Adrenal gland (tissue), 12 donors: ENCODE measurements around the gene CCL19. TPM values are rescaled to one million over a fixed set of nuclear protein-coding genes. Genes with fewer than 3 reads are reported as not detected.

Experiments
- DNase-seq, 7 donors: peaks; one replicate each; pipeline ENCODE4 v3.0.0-alpha.2; 2019 to 2020
- H3K27ac ChIP-seq, 5 donors: fragments of 200-600 bp; sonication (generic) in 4 of 5; 1 replicate in 3 of 5; 2 replicates in 2 of 5; pipeline versions ENCODE4 v1.5.1 to v1.8.0; 2016 to 2020; ENCODE audit warnings: mild to moderate bottlenecking in 1 of 5
- H3K27me3 ChIP-seq: fragments of 200-600 bp; 2 replicates; pipeline ENCODE4 v1.8.0; 2021
- H3K36me3 ChIP-seq, 2 donors: fragments of 200-600 bp; replicated peaks in 1 of 2; 1 replicate in 1 of 2; 2 replicates in 1 of 2; pipeline versions ENCODE4 v1.5.1 to v1.8.0; 2018 to 2022
- H3K4me1 ChIP-seq, 2 donors: fragments of 200-600 bp; replicated peaks in 1 of 2; 1 replicate in 1 of 2; 2 replicates in 1 of 2; pipeline versions ENCODE4 v1.5.1 to v1.8.0; 2018 to 2021
- H3K4me3 ChIP-seq, 4 donors: fragments of 200-600 bp; sonication (generic) in 3 of 4; one replicate each; pipeline ENCODE4 v1.5.1; 2016 to 2018
- H3K9me3 ChIP-seq, 3 donors: fragments of 200-600 bp; sonication (generic) in 1 of 3; replicated peaks in 1 of 3; 1 replicate in 2 of 3; 2 replicates in 1 of 3; pipeline versions ENCODE4 v1.5.1 to v1.8.0; 2016 to 2021
- POLR2A ChIP-seq, 2 donors: fragments of 450-650 bp; IDR thresholded peaks; one replicate each; pipeline ENCODE4 v1.6.1; 2017; ENCODE audit warnings: antibody characterized with exemption in 2 of 2, mild to moderate bottlenecking in 2 of 2, moderate library complexity in 1 of 2
- WGBS, 4 donors: extraction: QIAGEN DNeasy Blood & Tissue Kit in 2 of 4; methylation state at CpG; one replicate each; pipeline versions ENCODE4 v1.1.5 to v1.1.7; 2013 to 2017; 5-methylcytosine and 5-hydroxymethylcytosine counted together
- intact Hi-C, 2 donors: fragments of 100-400 bp; cut with DNase I; formaldehyde crosslinking; loops; one replicate each; pipeline versions ENCODE4 v1.14.1 to v1.15.0; 2022 to 2023
- polyA plus RNA-seq, 3 donors: library from polyadenylated mRNA; stranded (reverse); fragments of 200-250 nt in 2 of 3; fragments of 350-450 nt in 1 of 3; fragmentation: Illumina TruSeq in 1 of 3; extraction: RNeasy Lipid Tissue Mini Kit (QIAGEN cat#74804) in 1 of 3; gene quantifications; one replicate each; pipeline ENCODE4 v1.2.3, GENCODE V29; 2013 to 2014
- small RNA-seq, 2 donors: library from RNA; depleted of rRNA; stranded (forward); fragments of <200 nt; gene quantifications; one replicate each; pipeline ENCODE3, GENCODE V24; 2016
- total RNA-seq, 9 donors: library from RNA; depleted of rRNA in 4 of 9; stranded (reverse); fragments of >200 nt in 4 of 9; fragments of 120-200 nt in 1 of 9; fragmentation: NEBNext Ultra II Directional in 1 of 9; extraction: Animal tissue kit (Norgen Biotek cat#: 25700) in 1 of 9; gene quantifications; one replicate each; pipeline versions ENCODE4 v1.1.0 to v1.2.4, GENCODE V29; 2013 to 2023
- TF ChIP-seq, protein P1 (sequence below), 6 experiments: fragments of 450-650 bp in 4 of 6; fragments of 200-600 bp in 2 of 6; sonication (generic) in 1 of 6; IDR thresholded peaks; 1 replicate in 5 of 6; 2 replicates in 1 of 6; pipeline versions ENCODE4 v1.5.1 to v1.8.0; 2016 to 2021; ENCODE audit warnings: antibody characterized with exemption in 6 of 6, mild to moderate bottlenecking in 2 of 6, moderate library complexity in 1 of 6
- donor health status: healthy with polysubstance abuse.
- donor health status: Bipolar disorder and iron deficiency.
- donor health status: DM: yes; HTN: yes; CAD: no.
- donor health status: DM: no; HTN: no; CAD: no.
- donor health status: DM: no; HTN: no; CAD: no.
- donor health status: DM: yes; HTN: yes; CAD: no.

CCL19 gene
- total and polyA plus RNA-seq, 12 donors, result 0.39 to 23.3 (median 5.0) TPM; not detected in 6

DNA sequence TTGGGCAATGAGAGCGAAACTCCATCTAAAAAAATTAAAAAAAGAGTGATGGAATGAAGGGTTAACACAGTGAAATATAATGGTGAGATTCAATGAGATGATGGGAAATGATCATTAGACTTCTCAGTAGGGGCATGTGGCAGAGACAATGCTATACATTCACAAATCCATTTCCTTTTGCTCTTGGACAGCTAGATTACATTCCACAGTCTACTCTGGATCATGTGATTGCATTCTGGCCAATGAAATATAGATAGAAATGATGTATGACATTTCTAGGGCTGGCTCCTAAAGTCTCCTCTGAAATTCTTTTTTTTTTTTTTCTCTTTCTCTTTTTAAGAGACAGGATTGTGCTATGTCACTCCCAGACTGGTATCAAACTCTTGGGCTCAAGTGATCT is 48.4 kb downstream of the CCL19 start:
- TF ChIP-seq, protein P1, sequence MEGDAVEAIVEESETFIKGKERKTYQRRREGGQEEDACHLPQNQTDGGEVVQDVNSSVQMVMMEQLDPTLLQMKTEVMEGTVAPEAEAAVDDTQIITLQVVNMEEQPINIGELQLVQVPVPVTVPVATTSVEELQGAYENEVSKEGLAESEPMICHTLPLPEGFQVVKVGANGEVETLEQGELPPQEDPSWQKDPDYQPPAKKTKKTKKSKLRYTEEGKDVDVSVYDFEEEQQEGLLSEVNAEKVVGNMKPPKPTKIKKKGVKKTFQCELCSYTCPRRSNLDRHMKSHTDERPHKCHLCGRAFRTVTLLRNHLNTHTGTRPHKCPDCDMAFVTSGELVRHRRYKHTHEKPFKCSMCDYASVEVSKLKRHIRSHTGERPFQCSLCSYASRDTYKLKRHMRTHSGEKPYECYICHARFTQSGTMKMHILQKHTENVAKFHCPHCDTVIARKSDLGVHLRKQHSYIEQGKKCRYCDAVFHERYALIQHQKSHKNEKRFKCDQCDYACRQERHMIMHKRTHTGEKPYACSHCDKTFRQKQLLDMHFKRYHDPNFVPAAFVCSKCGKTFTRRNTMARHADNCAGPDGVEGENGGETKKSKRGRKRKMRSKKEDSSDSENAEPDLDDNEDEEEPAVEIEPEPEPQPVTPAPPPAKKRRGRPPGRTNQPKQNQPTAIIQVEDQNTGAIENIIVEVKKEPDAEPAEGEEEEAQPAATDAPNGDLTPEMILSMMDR (IDR thresholded peaks at IDR 0.05), result no peak
- TF ChIP-seq POLR2A (IDR thresholded peaks at IDR 0.05), result no peak
- DNase-seq, result no peak
- no peaks in the 10 kb centered on the region for H3K27me3 ChIP-seq
- H3K27ac ChIP-seq, result no peak overlapping the region
- no peaks in the 10 kb centered on the region for H3K9me3 ChIP-seq
- intact Hi-C loops, result no loop called here
- H3K4me1 ChIP-seq, result peaks cover 20 to 23% of the 10 kb centered on the region in 2 donors
- 95 to 100% (median 99%) methylated on average over 1 of the region's 1 CpG for WGBS, 4 donors
- no peak overlapping the region for H3K4me3 ChIP-seq
- no peaks in the 10 kb centered on the region for H3K36me3 ChIP-seq

Small RNA genes lying within 50 kb of the gene (small RNA-seq; reads per million reads assigned to genes)
- gene CCL27, result 0 reads per million in 2 donors

Other genes starting within 250 kb of the CCL19 start
- gene FAM219A, start 232.7 kb downstream of the CCL19 start, total RNA-seq, result 10 to 100 TPM in 8 of 9 donors, 1 to 10 TPM in 1; 7.6 to 26.9 (median 15.4) TPM
- 10 to 100 TPM in 2 of 3 donors, 1 to 10 TPM in 1; 7.8 to 15.1 (median 14.7) TPM for gene FAM219A, start 232.7 kb downstream of the CCL19 start, polyA plus RNA-seq
- gene DNAI1, start 232.5 kb downstream of the CCL19 start, total RNA-seq, result under 1 TPM in 2 of 9 donors, not detected in 7; 0.06 to 0.28 TPM
- 1 to 10 TPM in 1 of 3 donors, under 1 TPM in 2; 0.07 to 1.4 (median 0.30) TPM for gene DNAI1, start 232.5 kb downstream of the CCL19 start, polyA plus RNA-seq
- gene ENHO, start 168.3 kb downstream of the CCL19 start, total RNA-seq, result 1 to 10 TPM in 1 of 9 donors, under 1 TPM in 1, not detected in 7; 0.39 to 1.4 TPM
- gene ENHO, start 168.3 kb downstream of the CCL19 start, polyA plus RNA-seq, result 1 to 10 TPM in 1 of 3 donors, under 1 TPM in 2; 0.24 to 1.6 (median 0.88) TPM
- 1 to 10 TPM; 2.2 to 9.7 (median 3.7) TPM for gene CNTFR, start 101.6 kb downstream of the CCL19 start, total RNA-seq
- gene CNTFR, start 101.6 kb downstream of the CCL19 start, polyA plus RNA-seq, result 10 to 100 TPM in 1 of 3 donors, 1 to 10 TPM in 2; 1.1 to 15.2 (median 5.7) TPM
- gene RPP25L, start 79.2 kb downstream of the CCL19 start, total RNA-seq, result 10 to 100 TPM; 11.3 to 42.9 (median 27.5) TPM
- gene RPP25L, start 79.2 kb downstream of the CCL19 start, polyA plus RNA-seq, result 10 to 100 TPM; 10.5 to 32.5 (median 28.3) TPM
- 100 to 1,000 TPM in 5 of 9 donors, 10 to 100 TPM in 4; 46.6 to 163 (median 106) TPM for gene DCTN3, start 70.8 kb downstream of the CCL19 start, total RNA-seq
- 10 to 100 TPM; 51.3 to 95.8 (median 74.0) TPM for gene DCTN3, start 70.8 kb downstream of the CCL19 start, polyA plus RNA-seq
- not detected for gene ARID3C, start 62.2 kb downstream of the CCL19 start, total RNA-seq
- not detected for gene ARID3C, start 62.2 kb downstream of the CCL19 start, polyA plus RNA-seq
- 100 to 1,000 TPM in 4 of 9 donors, 10 to 100 TPM in 5; 63.4 to 158 (median 86.4) TPM for gene SIGMAR1, start 53.5 kb downstream of the CCL19 start, total RNA-seq
- 10 to 100 TPM; 34.6 to 96.3 (median 65.9) TPM for gene SIGMAR1, start 53.5 kb downstream of the CCL19 start, polyA plus RNA-seq
- gene GALT, start 44.6 kb downstream of the CCL19 start, total RNA-seq, result 100 to 1,000 TPM in 1 of 9 donors, 10 to 100 TPM in 8; 48.6 to 101 (median 87.4) TPM
- gene GALT, start 44.6 kb downstream of the CCL19 start, polyA plus RNA-seq, result 100 to 1,000 TPM in 2 of 3 donors, 10 to 100 TPM in 1; 37.5 to 147 (median 110) TPM
- gene IL11RA, start 39.1 kb downstream of the CCL19 start, total RNA-seq, result 10 to 100 TPM in 5 of 9 donors, 1 to 10 TPM in 4; 8.0 to 53.7 (median 14.2) TPM
- gene IL11RA, start 39.1 kb downstream of the CCL19 start, polyA plus RNA-seq, result 10 to 100 TPM in 2 of 3 donors, 1 to 10 TPM in 1; 5.2 to 27.9 (median 26.2) TPM
- gene CCL27, start 28.6 kb downstream of the CCL19 start, total RNA-seq, result under 1 TPM in 3 of 9 donors, not detected in 6; 0.33 to 0.65 (median 0.38) TPM
- gene CCL27, start 28.6 kb downstream of the CCL19 start, polyA plus RNA-seq, result under 1 TPM in 2 of 3 donors, not detected in 1; 0.10 to 0.24 TPM
- gene CCL21, start 18.9 kb upstream of the CCL19 start, total RNA-seq, result 100 to 1,000 TPM in 1 of 9 donors, 10 to 100 TPM in 7, 1 to 10 TPM in 1; 2.2 to 295 (median 31.6) TPM
- 100 to 1,000 TPM in 1 of 3 donors, 10 to 100 TPM in 2; 32.3 to 152 (median 33.7) TPM for gene CCL21, start 18.9 kb upstream of the CCL19 start, polyA plus RNA-seq